ENCODE data around the gene POMC. TPM values are rescaled to one million over a fixed set of nuclear protein-coding genes. Genes with fewer than 3 reads are reported as not detected.
"Not testable (repeated sequence)": the region's sequence is repeated elsewhere in the genome, so short reads cannot be mapped to it uniquely, and the experiment has no call there.

Gene POMC
- total and polyA plus RNA-seq, 2 of the 4 experiments (the other 2 are of a cell fraction): 0.17 TPM; not detected in 1

DNA sequence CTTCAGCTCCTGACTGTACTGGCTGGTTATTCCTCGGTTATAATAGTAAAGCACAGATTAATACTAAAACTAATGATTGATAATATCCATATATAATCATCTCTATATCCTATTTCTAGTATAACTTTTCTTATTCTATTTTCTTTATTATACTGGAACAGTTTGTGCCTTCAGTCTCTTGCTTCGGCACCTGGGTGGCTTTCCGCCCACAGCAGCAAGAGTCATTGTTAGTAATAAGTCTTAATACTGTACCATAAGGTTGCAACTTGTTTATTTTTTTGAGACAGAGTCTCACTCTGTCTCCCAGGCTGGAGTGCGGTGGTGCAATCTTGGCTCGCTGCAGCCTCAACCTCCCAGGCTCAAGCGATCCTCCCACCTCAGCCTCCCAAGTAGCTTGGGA is 42.5 kb upstream of the POMC start:
- H3K9me1 ChIP-seq (ENCODE audit: insufficient read depth, low read length); BruUV-seq (replicated peaks); intact Hi-C loops (cut with micrococcal nuclease); H3K4me1 ChIP-seq (ENCODE audit: control insufficient read depth, insufficient read depth, low read length); ATAC-seq (ENCODE audit: low read depth); H3K18ac ChIP-seq (ENCODE audit: low read depth, low read length); H3K56ac ChIP-seq (ENCODE audit: extremely low read depth, insufficient read depth, low read length); POLR2A ChIA-PET (ENCODE audit: unreplicated experiment); H2BK120ac ChIP-seq (ENCODE audit: low read depth, low read length); in situ Hi-C loops (cut with MboI; ENCODE audit: low sequenced_read_pairs); H3K4ac ChIP-seq (ENCODE audit: low read depth, low read length); H2BK15ac ChIP-seq (ENCODE audit: low read depth, low read length); H3K79me1 ChIP-seq (ENCODE audit: low read depth in 1 of 2, low read length in 2 of 2); H2BK20ac ChIP-seq (ENCODE audit: low read depth, low read length); DNase-seq; H2BK5ac ChIP-seq (ENCODE audit: low read depth, low read length, poor library complexity, severe bottlenecking); H2AK5ac ChIP-seq (ENCODE audit: low read depth, low read length); H3K23ac ChIP-seq (ENCODE audit: low read depth, low read length); H2AFZ ChIP-seq (replicated peaks; ENCODE audit: low read length, poor library complexity); H4K8ac ChIP-seq (ENCODE audit: low read depth in 2 of 2, low read length in 2 of 2); H3K9me3 ChIP-seq (ENCODE audit: control insufficient read depth, insufficient read depth, low read length); H2AK9ac ChIP-seq (replicated peaks; ENCODE audit: low read depth, low read length, poor library complexity); H3K36me3 ChIP-seq (ENCODE audit: control insufficient read depth, insufficient read depth, low read length); H3K9ac ChIP-seq (ENCODE audit: low read depth, low read length); H3K27ac ChIP-seq (ENCODE audit: insufficient read depth, low read length); H3K4me3 ChIP-seq (ENCODE audit: insufficient read depth, low read depth, low read length); H3K14ac ChIP-seq (replicated peaks; ENCODE audit: low read depth, low read length); H4K5ac ChIP-seq (ENCODE audit: low read depth, low read length); H4K91ac ChIP-seq (ENCODE audit: insufficient read depth, low read depth, low read length); H3K27me3 ChIP-seq (ENCODE audit: control insufficient read depth, insufficient read depth, low read length); H3K4me2 ChIP-seq (ENCODE audit: low read depth, low read length); dilution Hi-C loops (cut with HindIII; ENCODE audit: low sequenced_read_pairs, unreplicated experiment); H4K20me1 ChIP-seq (ENCODE audit: insufficient read depth, low read length): not testable (repeated sequence)
- WGBS, 2 experiments (ENCODE audit: extremely low coverage in 2 of 2, insufficient read length in 1 of 2): no CpG with 5 or more reads among the region's 6 CpGs
- CTCF ChIA-PET: interaction anchor here (0.6 to 0.7 kb wide), 2 partner anchors 196 to 1542 kb away, joined by 4 to 5 read pairs; no protein-coding TSS in a partner anchor
